Neuronal stem cell (in vitro differentiated cells): ENCODE data around the gene TVP23C. TPM values are rescaled to one million over a fixed set of nuclear protein-coding genes. Genes with fewer than 3 reads are reported as not detected.
"Not testable (repeated sequence)": the region's sequence is repeated elsewhere in the genome, so short reads cannot be mapped to it uniquely, and the experiment has no call there.

Experiments
- DNase-seq: peaks from one replicate; pipeline ENCODE4 v3.0.0-alpha.2; 2013; ENCODE audit warnings: low spot score
- H2AFZ ChIP-seq: one replicate; pipeline ENCODE4 v1.6.1; 2013; ENCODE audit warnings: mild to moderate bottlenecking, low read length, inconsistent platforms
- H2AK5ac ChIP-seq: 2 replicates; pipeline ENCODE4 v1.6.1; 2013; ENCODE audit warnings: low read depth, mild to moderate bottlenecking, inconsistent platforms, low read length, moderate library complexity, mixed read lengths
- H2BK120ac ChIP-seq: 2 replicates; pipeline ENCODE4 v1.6.1; 2013; ENCODE audit warnings: low read depth, mild to moderate bottlenecking, inconsistent platforms, low read length, moderate library complexity, mixed read lengths
- H2BK12ac ChIP-seq: one replicate; pipeline ENCODE4 v1.6.1; 2013; ENCODE audit warnings: low read length, inconsistent platforms
- H2BK15ac ChIP-seq: 2 replicates; pipeline ENCODE4 v1.6.1; 2013; ENCODE audit warnings: mild to moderate bottlenecking, low read length, inconsistent platforms, mixed read lengths
- H2BK5ac ChIP-seq: one replicate; pipeline ENCODE4 v1.6.1; 2013; ENCODE audit warnings: inconsistent platforms, mild to moderate bottlenecking, low read length, moderate library complexity
- H3K14ac ChIP-seq: one replicate; pipeline ENCODE4 v1.6.1; 2013; ENCODE audit warnings: low read length, inconsistent platforms
- H3K18ac ChIP-seq: 2 replicates; pipeline ENCODE4 v1.6.1; 2013; ENCODE audit warnings: low read length, inconsistent platforms
- H3K23ac ChIP-seq: 2 replicates; pipeline ENCODE4 v1.6.1; 2013; ENCODE audit warnings: low read depth, mild to moderate bottlenecking, mixed read lengths, low read length, inconsistent platforms; ENCODE audit not compliant: poor library complexity
- H3K27ac ChIP-seq: replicated peaks from 3 replicates; pipeline ENCODE4 v1.5.1; 2013; ENCODE audit warnings: low read length, inconsistent platforms
- H3K27me3 ChIP-seq, 3 experiments: 2 replicates each; pipeline ENCODE4 v1.6.1; 2013; ENCODE audit warnings: low read length in 3 of 3, mild to moderate bottlenecking in 2 of 3, inconsistent platforms in 1 of 3, low read depth in 1 of 3, mixed read lengths in 1 of 3, moderate library complexity in 1 of 3; ENCODE audit not compliant: control insufficient read depth in 3 of 3, insufficient read depth in 3 of 3
- H3K36me3 ChIP-seq, 2 donors: replicated peaks in 1 of 2; 2 replicates each; pipeline ENCODE4 v1.6.1; 2013; ENCODE audit warnings: low read length in 2 of 2; ENCODE audit not compliant: control insufficient read depth in 2 of 2, insufficient read depth in 2 of 2
- H3K4ac ChIP-seq: 2 replicates; pipeline ENCODE4 v1.6.1; 2013; ENCODE audit warnings: inconsistent platforms, mild to moderate bottlenecking, low read length, moderate library complexity
- H3K4me1 ChIP-seq, 2 donors: 1 replicate in 1 of 2; 2 replicates in 1 of 2; pipeline ENCODE4 v1.6.1; 2013; ENCODE audit warnings: low read length in 2 of 2, low read depth in 1 of 2; ENCODE audit not compliant: control insufficient read depth in 2 of 2, insufficient read depth in 1 of 2
- H3K4me2 ChIP-seq: one replicate; pipeline ENCODE4 v1.6.1; 2013; ENCODE audit warnings: mild to moderate bottlenecking, low read length, inconsistent platforms; ENCODE audit not compliant: insufficient read depth, poor library complexity, severe bottlenecking
- H3K4me3 ChIP-seq, 2 donors: 2 replicates each; pipeline ENCODE4 v1.5.1; 2013; ENCODE audit warnings: low read length in 2 of 2, mild to moderate bottlenecking in 2 of 2, inconsistent platforms in 1 of 2, moderate library complexity in 1 of 2
- H3K79me1 ChIP-seq: one replicate; pipeline ENCODE4 v1.6.1; 2013; ENCODE audit warnings: low read depth, mild to moderate bottlenecking, inconsistent platforms, low read length, moderate library complexity
- H3K9ac ChIP-seq: one replicate; pipeline ENCODE4 v1.6.1; 2013; ENCODE audit warnings: mild to moderate bottlenecking, low read depth, low read length, inconsistent platforms; ENCODE audit not compliant: poor library complexity
- H3K9me3 ChIP-seq, 2 donors: replicated peaks in 1 of 2; 2 replicates each; pipeline versions ENCODE3 to v1.6.1; 2013; ENCODE audit warnings: low read length in 2 of 2, mild to moderate bottlenecking in 2 of 2, inconsistent platforms in 1 of 2, low read depth in 1 of 2, mixed read lengths in 1 of 2, moderate library complexity in 1 of 2; ENCODE audit not compliant: control insufficient read depth in 2 of 2, insufficient read depth in 1 of 2
- H4K8ac ChIP-seq: one replicate; pipeline ENCODE4 v1.6.1; 2013; ENCODE audit warnings: low read depth, mild to moderate bottlenecking, inconsistent platforms, low read length, moderate library complexity
- H4K91ac ChIP-seq: one replicate; pipeline ENCODE4 v1.6.1; 2013; ENCODE audit warnings: low read length, low read depth, mild to moderate bottlenecking, inconsistent platforms; ENCODE audit not compliant: poor library complexity
- WGBS, 2 donors: extraction: QIAGEN DNeasy Blood & Tissue Kit; methylation state at CpG; one replicate each; pipeline ENCODE4 v1.1.7; 2013; ENCODE audit warnings: missing lambda C conversion rate in 2 of 2, mixed read lengths in 1 of 2; ENCODE audit not compliant: insufficient read length in 2 of 2, insufficient replicate concordance in 1 of 2; ENCODE audit errors: extremely low coverage in 2 of 2; 5-methylcytosine and 5-hydroxymethylcytosine counted together
- polyA plus RNA-seq, 2 experiments: library from polyadenylated mRNA; stranded (reverse); fragments of 200-250 nt; gene quantifications; one replicate each; pipeline ENCODE4 v1.2.3, GENCODE V29; 2013

TVP23C gene
- 3.4 TPM for polyA plus RNA-seq (2013, experiment 1 of 2)
- 4.6 TPM for polyA plus RNA-seq (2013, experiment 2 of 2)

DNA sequence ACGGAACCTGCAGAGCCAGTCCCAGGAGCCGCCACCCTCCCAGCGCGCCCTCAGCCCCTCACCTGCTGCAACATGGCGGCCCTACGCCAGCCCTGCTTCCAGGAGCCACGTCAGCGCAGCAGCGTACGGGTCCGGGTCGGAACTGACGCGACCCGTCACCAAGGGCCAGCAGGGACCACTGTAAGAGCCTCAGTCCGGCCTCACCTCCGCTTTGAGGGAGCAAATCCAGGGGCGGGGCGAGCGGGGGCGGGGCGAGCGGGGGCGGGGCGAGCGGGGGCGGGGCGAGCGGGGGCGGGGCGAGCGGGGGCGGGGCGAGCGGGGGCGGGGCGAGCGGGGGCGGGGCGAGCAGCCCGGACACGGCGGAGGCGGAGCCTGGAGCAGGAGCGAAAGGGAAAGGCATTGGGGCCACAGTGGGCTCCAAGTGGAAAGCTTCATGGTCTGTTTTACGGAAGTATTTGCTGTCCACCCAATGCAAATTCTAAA, at the start of gene TVP23C:
TVP23C (minus strand) TSS at position 109 of the 483 bp plus-strand sequence; CDS start at position 74, 35 bp downstream.
- not testable (repeated sequence) for H3K36me3 ChIP-seq, H2BK5ac ChIP-seq, H3K9me3 ChIP-seq, H2AK5ac ChIP-seq, H3K14ac ChIP-seq, H3K4me1 ChIP-seq, H3K4ac ChIP-seq, H2BK15ac ChIP-seq, H2BK120ac ChIP-seq, H3K79me1 ChIP-seq, H2BK12ac ChIP-seq, H4K91ac ChIP-seq, H3K27me3 ChIP-seq
- Histone ChIP-seq H3K4me2 (peak within 1 kb of the TSS; percentile 25), H4K8ac (peak within 1 kb of the TSS; percentile 43), H3K18ac (peak within 1 kb of the TSS; percentile 90), H3K27ac (peak within 1 kb of the TSS; percentile 22), H3K4me3 (peak within 1 kb of the TSS; percentile 71 to 96), H3K9ac (peak within 1 kb of the TSS; percentile 88), H2AFZ (peak within 1 kb of the TSS; percentile 92), H3K23ac (peak within 1 kb of the TSS; percentile 99)
- no CpG with 5 or more reads among the region's 46 CpGs for WGBS, 2 donors
- DNase-seq = peak; percentile 59

- H2AFZ ChIP-seq, H3K9me3 ChIP-seq, H3K4ac ChIP-seq, H2BK15ac ChIP-seq, H2BK120ac ChIP-seq, H2AK5ac ChIP-seq, H2BK5ac ChIP-seq, H3K79me1 ChIP-seq, H3K4me2 ChIP-seq, H3K4me3 ChIP-seq, H3K23ac ChIP-seq, H3K9ac ChIP-seq, H3K36me3 ChIP-seq, H3K14ac ChIP-seq, H4K8ac ChIP-seq, H4K91ac ChIP-seq, H3K4me1 ChIP-seq, DNase-seq, H3K27ac ChIP-seq, H3K18ac ChIP-seq, H3K27me3 ChIP-seq, H2BK12ac ChIP-seq: not testable (repeated sequence)
- WGBS, 2 donors = no CpG with 5 or more reads among the region's 8 CpGs
Observed at GRCh38 chr17:15592960-15593359, 29.7 kb upstream of the TVP23C start.

- not testable (repeated sequence) for H3K4ac ChIP-seq, H2BK5ac ChIP-seq, H4K8ac ChIP-seq, H3K14ac ChIP-seq, H3K9me3 ChIP-seq, H2BK120ac ChIP-seq, H3K36me3 ChIP-seq, DNase-seq, H3K4me1 ChIP-seq, H3K23ac ChIP-seq, H3K27me3 ChIP-seq, H3K27ac ChIP-seq, H2BK15ac ChIP-seq, H4K91ac ChIP-seq, H3K18ac ChIP-seq, H2AK5ac ChIP-seq, H3K4me3 ChIP-seq, H3K4me2 ChIP-seq, H2BK12ac ChIP-seq, H3K9ac ChIP-seq, H3K79me1 ChIP-seq
- WGBS, 2 donors = no CpG with 5 or more reads among the region's 5 CpGs
- H2AFZ ChIP-seq = peak overlapping the region; percentile 56
Observed at GRCh38 chr17:15591986-15592385, 28.7 kb upstream of the TVP23C start.

DNA sequence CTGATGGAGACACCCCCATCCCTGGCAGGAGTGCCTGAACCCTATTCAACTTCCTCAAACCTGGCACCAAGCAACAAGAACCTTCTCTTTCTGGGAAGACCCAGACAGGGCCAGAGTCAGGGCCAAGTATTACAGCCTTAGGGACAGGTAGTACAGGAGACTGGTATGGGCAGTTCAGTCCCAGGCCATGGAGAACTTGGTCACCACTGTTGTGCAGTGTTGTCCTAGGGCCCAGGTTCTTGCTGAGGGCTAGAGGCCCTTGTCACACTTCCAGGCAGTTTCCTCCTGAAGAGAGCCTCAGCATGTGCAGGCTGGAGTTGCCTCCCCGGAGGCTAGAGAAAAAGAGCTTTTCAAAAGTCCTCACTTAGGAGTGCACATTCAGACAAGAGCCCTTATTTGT, 27.6 kb upstream of the TVP23C start:
- not testable (repeated sequence) for H2BK12ac ChIP-seq, H3K36me3 ChIP-seq, H4K8ac ChIP-seq, H3K27ac ChIP-seq, H3K9me3 ChIP-seq, H3K14ac ChIP-seq, H3K4ac ChIP-seq, H3K4me1 ChIP-seq, H3K27me3 ChIP-seq, H3K9ac ChIP-seq, H3K4me2 ChIP-seq, H3K4me3 ChIP-seq, H2BK15ac ChIP-seq, H2AK5ac ChIP-seq, H2AFZ ChIP-seq, H2BK120ac ChIP-seq, H4K91ac ChIP-seq, H2BK5ac ChIP-seq, DNase-seq, H3K79me1 ChIP-seq, H3K18ac ChIP-seq, H3K23ac ChIP-seq
- WGBS, 2 donors = no CpG with 5 or more reads among the region's 1 CpG
